GM18867 (cell line): ENCODE measurements around the gene FEM1A.
"Not testable (repeated sequence)": the region's sequence is repeated elsewhere in the genome, so short reads cannot be mapped to it uniquely, and the experiment has no call there.

Source experiments
- ATAC-seq: cut with Tn5 transposase; IDR thresholded peaks from one replicate; pipeline ENCODE4 v1.9.1; 2021; ENCODE audit warnings: mild to moderate bottlenecking, moderate library complexity; ENCODE audit not compliant: unreplicated experiment

The FEM1A gene

GRCh38 chr19:4791183-4792018 lies at the start of gene FEM1A:
FEM1A (plus strand) TSS chr19:4791734; CDS start chr19:4791855, 121 bp downstream.
- ATAC-seq, result peak; percentile 91

- no peak for ATAC-seq
Measured at GRCh38 chr19:4742723-4743646, 48.5 kb upstream of the FEM1A start.

GRCh38 chr19:4744451-4745174 lies 46.9 kb upstream of the FEM1A start:
- ATAC-seq, result no peak

- not testable (repeated sequence) for ATAC-seq
Measured at GRCh38 chr19:4745175-4745574, 46.4 kb upstream of the FEM1A start.

- no peak for ATAC-seq
Measured at GRCh38 chr19:4745986-4746385, 45.5 kb upstream of the FEM1A start.

- no peak for ATAC-seq
Measured at GRCh38 chr19:4748185-4748584, 43.3 kb upstream of the FEM1A start.

- ATAC-seq, result no peak
Measured at GRCh38 chr19:4748589-4748988, 42.9 kb upstream of the FEM1A start.

- no peak for ATAC-seq
Measured at GRCh38 chr19:4749870-4750590, 41.5 kb upstream of the FEM1A start.

GRCh38 chr19:4754248-4754647 lies 37.3 kb upstream of the FEM1A start:
- no peak for ATAC-seq

GRCh38 chr19:4755459-4755858 lies 36.1 kb upstream of the FEM1A start:
- no peak for ATAC-seq

- ATAC-seq, result no peak
Measured at GRCh38 chr19:4758082-4758481, 33.5 kb upstream of the FEM1A start.

GRCh38 chr19:4758659-4759058 lies 32.9 kb upstream of the FEM1A start:
- ATAC-seq, result no peak

GRCh38 chr19:4759388-4760284 lies 31.9 kb upstream of the FEM1A start:
- peak; percentile 68 for ATAC-seq

GRCh38 chr19:4760285-4760650 lies 31.3 kb upstream of the FEM1A start:
- no peak for ATAC-seq

- ATAC-seq, result no peak
Measured at GRCh38 chr19:4763021-4763420, 28.5 kb upstream of the FEM1A start.

- no peak for ATAC-seq
Measured at GRCh38 chr19:4764393-4764660, 27.2 kb upstream of the FEM1A start.

- ATAC-seq, result no peak
Measured at GRCh38 chr19:4768934-4769777, 22.4 kb upstream of the FEM1A start.

GRCh38 chr19:4772566-4772965 lies 19.0 kb upstream of the FEM1A start:
- ATAC-seq, result no peak
